CD4-positive, CD25-positive, alpha-beta regulatory T cell (primary cell): ENCODE measurements around the gene SHF. TPM values are rescaled to one million over a fixed set of nuclear protein-coding genes. Genes with fewer than 3 reads are reported as not detected.

ENCODE experiments used
- ATAC-seq, 2 donors: fragments of 150-1000 bp; cut with Tn5 transposase; one replicate each; pipeline ENCODE4 v1.10.0; 2021; ENCODE audit warnings: low read depth in 2 of 2, moderate number of reproducible peaks in 2 of 2, moderate library complexity in 1 of 2
- DNase-seq, 3 donors: peaks; one replicate each; pipeline versions ENCODE4 v3.0.0 to v3.0.0-alpha.2; 2012 to 2022; ENCODE audit warnings: mixed read lengths in 1 of 3
- H3K27ac ChIP-seq: one replicate; pipeline ENCODE4 v1.7.0; 2013; ENCODE audit warnings: mild to moderate bottlenecking, low read length; ENCODE audit not compliant: insufficient read depth, poor library complexity, severe bottlenecking
- H3K27me3 ChIP-seq: one replicate; pipeline ENCODE4 v1.7.0; 2013; ENCODE audit warnings: low read length; ENCODE audit not compliant: control insufficient read depth, insufficient read depth
- H3K36me3 ChIP-seq: one replicate; pipeline ENCODE4 v1.7.0; 2013; ENCODE audit warnings: mild to moderate bottlenecking, low read length, moderate library complexity; ENCODE audit not compliant: control insufficient read depth, insufficient read depth
- H3K4me1 ChIP-seq: 2 replicates; pipeline ENCODE4 v1.7.0; 2013; ENCODE audit warnings: mild to moderate bottlenecking, low read length; ENCODE audit not compliant: insufficient read depth, control insufficient read depth, poor library complexity, severe bottlenecking
- H3K4me3 ChIP-seq: one replicate; pipeline ENCODE4 v1.7.0; 2013; ENCODE audit warnings: low read depth, mild to moderate bottlenecking, low read length, moderate library complexity
- H3K9me3 ChIP-seq, 2 experiments: 1 replicate in 1 of 2; 2 replicates in 1 of 2; pipeline ENCODE4 v1.7.0; 2013; ENCODE audit warnings: low read length in 2 of 2, mild to moderate bottlenecking in 1 of 2, moderate library complexity in 1 of 2; ENCODE audit not compliant: control insufficient read depth in 2 of 2
- H3K27ac Mint-ChIP-seq, 3 donors: one replicate each; pipeline ENCODE4 v1.8.0; 2020 to 2022; ENCODE audit warnings: mild to moderate bottlenecking in 3 of 3, mixed read lengths in 3 of 3, moderate library complexity in 2 of 3
- H3K27me3 Mint-ChIP-seq: one replicate; pipeline ENCODE4 v1.8.0; 2022; ENCODE audit warnings: mild to moderate bottlenecking, mixed read lengths
- H3K36me3 Mint-ChIP-seq: one replicate; pipeline ENCODE4 v1.8.0; 2020; ENCODE audit warnings: mixed read lengths
- H3K4me1 Mint-ChIP-seq, 4 donors: one replicate each; pipeline ENCODE4 v1.8.0; 2020 to 2022; ENCODE audit warnings: mixed read lengths in 4 of 4, mild to moderate bottlenecking in 1 of 4
- H3K4me3 Mint-ChIP-seq, 4 donors: one replicate each; pipeline ENCODE4 v1.8.0; 2020 to 2022; ENCODE audit warnings: mild to moderate bottlenecking in 4 of 4, mixed read lengths in 4 of 4, moderate library complexity in 3 of 4
- H3K9me3 Mint-ChIP-seq, 7 donors: one replicate each; pipeline ENCODE4 v1.8.0; 2020 to 2022; ENCODE audit warnings: mixed read lengths in 7 of 7, mild to moderate bottlenecking in 3 of 7, moderate library complexity in 2 of 7
- polyA plus RNA-seq, 4 donors: library from polyadenylated mRNA; unstranded; fragments of 300-500 nt; fragmentation: Illumina TruSeq; gene quantifications; one replicate each; pipeline ENCODE4 v1.2.3, GENCODE V29; 2021
- total RNA-seq: library from RNA; stranded (reverse); gene quantifications from one replicate; pipeline ENCODE4 v1.2.3, GENCODE V29; 2022

The SHF gene
- total and polyA plus RNA-seq, 5 donors from 2014 or later, result 0.87 to 3.3 (median 1.7) TPM

DNA sequence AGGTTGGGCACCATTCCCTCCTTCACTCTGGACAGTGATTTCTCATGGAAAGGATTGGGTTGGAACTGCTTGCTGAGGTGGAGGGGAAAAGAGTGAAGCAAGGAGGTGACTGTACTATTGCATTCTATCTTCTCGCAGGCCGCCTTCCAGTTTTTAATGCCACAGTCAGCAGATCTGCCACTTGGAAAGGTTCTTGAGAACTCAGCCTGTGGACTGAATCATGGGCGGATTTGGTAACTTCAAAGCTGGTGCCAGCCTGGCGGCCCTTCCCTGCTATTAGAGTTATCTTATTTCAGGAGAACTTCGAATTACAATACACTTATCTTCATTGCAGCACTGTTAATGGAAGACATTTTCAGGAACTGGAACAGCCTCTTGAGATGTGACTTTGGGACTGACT is 41.2 kb upstream of the SHF start:
- no peak overlapping the region for H3K27ac Mint-ChIP-seq
- no peaks in the 10 kb centered on the region for H3K4me1 ChIP-seq

DNA sequence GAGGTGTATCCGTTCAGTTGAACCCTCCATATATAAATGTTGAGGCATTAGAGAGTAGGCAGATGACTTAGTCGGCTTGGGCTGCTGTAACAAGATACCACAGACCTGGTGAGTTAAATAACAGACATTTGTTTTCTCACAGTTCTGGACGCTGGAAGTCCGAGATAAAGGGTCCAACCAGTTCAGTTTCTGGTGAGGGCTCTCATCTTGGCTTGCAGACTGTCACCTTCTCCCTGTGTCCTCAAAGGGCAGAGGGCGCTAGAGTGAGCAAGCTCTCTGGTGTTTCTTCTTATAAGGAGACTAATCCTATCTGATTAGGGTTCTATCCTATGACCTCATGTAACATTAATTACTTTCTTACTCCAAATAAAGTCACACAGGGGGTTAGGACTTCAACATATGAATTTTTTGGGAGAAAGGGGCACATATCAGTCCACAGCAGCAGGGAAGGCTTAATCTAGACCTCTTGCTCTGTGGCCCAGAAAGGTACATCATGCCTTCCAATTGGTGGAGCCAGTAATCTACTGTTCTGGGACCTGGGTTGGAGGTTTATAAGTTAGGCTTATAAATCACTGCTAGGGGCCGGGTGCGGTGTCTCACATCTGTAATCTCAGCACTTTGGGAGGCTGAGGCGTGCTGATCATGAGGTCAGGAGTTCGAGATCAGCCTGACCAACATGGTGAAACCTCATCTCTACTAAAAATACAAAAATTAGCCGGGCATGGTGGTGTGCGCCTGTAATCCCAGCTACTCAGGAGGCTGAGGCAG is 37.9 kb upstream of the SHF start:
- H3K4me1 Mint-ChIP-seq, result no peaks in the 10 kb centered on the region
- no peak overlapping the region for H3K27ac ChIP-seq
- H3K9me3 ChIP-seq, result no peaks in the 10 kb centered on the region
- DNase-seq (peak in 1 of 3 donors; percentile 28), ATAC-seq (no peak)
- H3K27ac Mint-ChIP-seq, result no peak overlapping the region
- no peaks in the 10 kb centered on the region for H3K36me3 ChIP-seq
- peaks cover 40% of the 10 kb centered on the region for H3K27me3 Mint-ChIP-seq
- H3K27me3 ChIP-seq, result peaks cover 17% of the 10 kb centered on the region
- no peaks in the 10 kb centered on the region for H3K4me1 ChIP-seq
- H3K4me3 Mint-ChIP-seq, result no peak overlapping the region
- no peaks in the 10 kb centered on the region for H3K36me3 Mint-ChIP-seq
- H3K4me3 ChIP-seq, result no peak overlapping the region
- peaks cover 0 to 3% (median 0%) of the 10 kb centered on the region in 7 donors for H3K9me3 Mint-ChIP-seq

More for the DNA sequence above, 41.2 kb upstream of the SHF start:
- H3K27me3 Mint-ChIP-seq, result peaks cover 19% of the 10 kb centered on the region
- H3K36me3 Mint-ChIP-seq, result no peaks in the 10 kb centered on the region
- DNase-seq (no peak), ATAC-seq (no peak)
- H3K4me3 Mint-ChIP-seq, result no peak overlapping the region
- H3K36me3 ChIP-seq, result no peaks in the 10 kb centered on the region
- H3K9me3 Mint-ChIP-seq, result peaks cover 0 to 11% (median 4%) of the 10 kb centered on the region in 7 donors
- H3K27ac ChIP-seq, result no peak overlapping the region
- H3K27me3 ChIP-seq, result peaks cover 5% of the 10 kb centered on the region
- peaks cover 9 to 10% of the 10 kb centered on the region in 2 experiments for H3K9me3 ChIP-seq
- H3K4me1 Mint-ChIP-seq, result no peaks in the 10 kb centered on the region
- H3K4me3 ChIP-seq, result no peak overlapping the region

DNA sequence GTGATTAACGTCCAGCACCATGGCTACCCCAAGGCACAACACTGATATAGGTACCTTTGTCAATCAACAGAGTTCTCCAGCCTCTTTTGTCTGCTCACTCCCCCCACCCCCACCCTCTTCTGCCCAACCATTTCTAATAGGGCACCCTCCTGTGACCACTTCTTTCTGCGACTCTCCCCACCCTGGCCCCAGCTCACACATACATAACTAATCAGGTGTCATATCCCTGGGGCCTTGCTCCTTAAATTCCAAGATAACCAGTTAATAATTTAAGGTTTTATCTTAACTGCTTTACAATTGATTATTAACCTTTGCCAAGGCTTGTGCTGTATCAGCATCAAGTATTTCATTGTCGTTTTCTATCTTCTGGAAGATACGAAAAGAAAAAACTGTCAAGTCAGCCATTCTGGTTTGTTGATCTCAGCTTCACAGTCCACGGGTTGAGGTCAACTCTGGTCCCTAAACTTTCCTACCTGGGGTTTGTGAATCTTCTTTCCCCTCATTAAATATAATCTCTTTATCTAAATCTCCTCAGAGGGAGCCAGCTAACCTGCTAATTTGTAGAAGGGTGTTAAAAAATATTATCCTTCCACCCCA is 37.0 kb upstream of the SHF start:
- H3K27me3 Mint-ChIP-seq, result peaks cover 44% of the 10 kb centered on the region
- Histone ChIP-seq H3K9me3 (no peaks in the 10 kb centered on the region), H3K36me3 (no peaks in the 10 kb centered on the region), H3K27ac (no peak overlapping the region), H3K4me1 (no peaks in the 10 kb centered on the region), H3K27me3 (peaks cover 17% of the 10 kb centered on the region), H3K4me3 (no peak overlapping the region)
- ATAC-seq (no peak), DNase-seq (no peak)
- H3K27ac Mint-ChIP-seq, result no peak overlapping the region
- H3K4me1 Mint-ChIP-seq, result no peaks in the 10 kb centered on the region
- H3K4me3 Mint-ChIP-seq, result no peak overlapping the region
- H3K36me3 Mint-ChIP-seq, result no peaks in the 10 kb centered on the region
- H3K9me3 Mint-ChIP-seq, result peaks cover 0 to 3% (median 0%) of the 10 kb centered on the region in 7 donors

GRCh38 chr15:45221967-45222366 is 34.2 kb upstream of the SHF start:
- H3K4me3 ChIP-seq, result no peak overlapping the region
- ATAC-seq, result no peak
- H3K27ac Mint-ChIP-seq, result no peak overlapping the region

GRCh38 chr15:45221053-45221599 is 33.4 kb upstream of the SHF start:
- H3K27ac ChIP-seq, result no peak overlapping the region
- no peak for ATAC-seq
- H3K27me3 Mint-ChIP-seq, result peaks cover 45% of the 10 kb centered on the region
- H3K9me3 ChIP-seq, result no peaks in the 10 kb centered on the region
- peaks cover 17% of the 10 kb centered on the region for H3K27me3 ChIP-seq
- no peak for DNase-seq
- H3K9me3 Mint-ChIP-seq, result peaks cover 0 to 2% (median 0%) of the 10 kb centered on the region in 7 donors
- H3K4me3 ChIP-seq, result no peak overlapping the region
- H3K4me1 Mint-ChIP-seq, result no peaks in the 10 kb centered on the region
- H3K36me3 ChIP-seq, result no peaks in the 10 kb centered on the region
- H3K4me3 Mint-ChIP-seq, result no peak overlapping the region
- H3K4me1 ChIP-seq, result no peaks in the 10 kb centered on the region
- H3K36me3 Mint-ChIP-seq, result no peaks in the 10 kb centered on the region
- H3K27ac Mint-ChIP-seq, result no peak overlapping the region

More at GRCh38 chr15:45221967-45222366, 34.2 kb upstream of the SHF start:
- Mint-ChIP-seq H3K9me3 (peaks cover 0 to 3% (median 0%) of the 10 kb centered on the region in 7 donors), H3K36me3 (no peaks in the 10 kb centered on the region), H3K4me1 (no peaks in the 10 kb centered on the region), H3K27me3 (peaks cover 51% of the 10 kb centered on the region), H3K4me3 (no peak overlapping the region)
- H3K9me3 ChIP-seq, result no peaks in the 10 kb centered on the region
- H3K27me3 ChIP-seq, result peaks cover 17% of the 10 kb centered on the region
- no peak overlapping the region for H3K27ac ChIP-seq
- no peaks in the 10 kb centered on the region for H3K36me3 ChIP-seq
- no peak for DNase-seq
- no peaks in the 10 kb centered on the region for H3K4me1 ChIP-seq

DNA sequence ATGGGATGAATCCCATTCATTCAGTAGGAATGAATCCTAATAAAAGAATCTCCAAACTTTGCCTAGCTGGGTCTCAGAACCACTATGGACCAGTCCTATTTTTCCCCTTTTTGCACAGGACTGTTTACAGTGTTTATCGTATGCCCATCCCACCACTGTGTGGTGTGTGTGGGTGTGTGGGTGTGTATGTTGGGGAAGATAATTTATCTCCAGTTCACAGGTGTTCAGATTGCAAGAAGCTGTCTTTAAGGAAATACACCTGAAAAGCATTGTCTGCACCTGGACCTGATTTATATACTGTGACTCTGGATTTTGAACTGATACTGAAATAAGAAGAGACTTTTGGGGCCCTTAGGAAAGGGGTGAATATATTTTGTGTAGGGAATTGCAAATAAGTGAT is 24.7 kb upstream of the SHF start:
- Histone ChIP-seq H3K27ac (no peak overlapping the region), H3K4me3 (no peak overlapping the region), H3K9me3 (no peaks in the 10 kb centered on the region), H3K36me3 (no peaks in the 10 kb centered on the region), H3K4me1 (no peaks in the 10 kb centered on the region), H3K27me3 (peaks cover 8% of the 10 kb centered on the region)
- no peak for DNase-seq
- H3K27me3 Mint-ChIP-seq, result peaks cover 24% of the 10 kb centered on the region
- peaks cover 0 to 1% (median 0%) of the 10 kb centered on the region in 7 donors for H3K9me3 Mint-ChIP-seq
- no peak overlapping the region for H3K4me3 Mint-ChIP-seq
- no peak for ATAC-seq
- no peaks in the 10 kb centered on the region for H3K36me3 Mint-ChIP-seq
- no peaks in the 10 kb centered on the region for H3K4me1 Mint-ChIP-seq
- H3K27ac Mint-ChIP-seq, result no peak overlapping the region

DNA sequence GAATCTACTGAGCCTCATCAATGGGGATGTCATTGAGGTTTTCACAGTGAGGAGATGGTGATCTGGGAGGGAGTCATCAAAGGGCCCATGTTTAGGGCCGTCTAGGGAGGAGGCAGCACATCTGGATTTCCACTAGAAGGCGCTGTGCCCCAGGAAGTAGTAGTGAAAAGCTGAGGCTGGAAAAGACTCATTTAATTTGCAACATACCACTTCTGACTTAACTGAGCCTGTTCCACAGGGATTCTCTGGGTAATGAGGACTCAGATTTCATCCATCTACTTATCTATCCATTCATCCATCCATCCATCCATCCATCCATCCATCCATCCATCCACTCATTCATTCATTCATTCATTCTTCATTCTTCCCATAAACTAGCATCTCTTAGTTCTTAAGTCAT is 17.4 kb upstream of the SHF start:
- Histone ChIP-seq H3K9me3 (no peaks in the 10 kb centered on the region), H3K27me3 (peaks cover 10% of the 10 kb centered on the region), H3K27ac (no peak overlapping the region), H3K36me3 (no peaks in the 10 kb centered on the region), H3K4me1 (peaks cover under 1% of the 10 kb centered on the region), H3K4me3 (no peak overlapping the region)
- peak; percentile 25 to 75 (median 44) for DNase-seq
- Mint-ChIP-seq H3K4me3 (peak overlapping the region in 1 of 4 donors; percentile 55), H3K27me3 (peaks cover 29% of the 10 kb centered on the region), H3K36me3 (no peaks in the 10 kb centered on the region), H3K27ac (peak overlapping the region in 1 of 3 donors; percentile 16), H3K4me1 (peaks cover 0 to 5% (median 0%) of the 10 kb centered on the region in 4 donors), H3K9me3 (no peaks in the 10 kb centered on the region)
- ATAC-seq, result no peak
